GM12801 (cell line): ENCODE data around the gene ADGB.

Experiments used
- TF ChIP-seq, protein P1 (sequence below): IDR thresholded peaks from one replicate; pipeline ENCODE4 v1.5.1; 2011; ENCODE audit warnings: control low read depth; ENCODE audit not compliant: insufficient read length; ENCODE audit errors: extremely low read depth

ADGB gene

DNA sequence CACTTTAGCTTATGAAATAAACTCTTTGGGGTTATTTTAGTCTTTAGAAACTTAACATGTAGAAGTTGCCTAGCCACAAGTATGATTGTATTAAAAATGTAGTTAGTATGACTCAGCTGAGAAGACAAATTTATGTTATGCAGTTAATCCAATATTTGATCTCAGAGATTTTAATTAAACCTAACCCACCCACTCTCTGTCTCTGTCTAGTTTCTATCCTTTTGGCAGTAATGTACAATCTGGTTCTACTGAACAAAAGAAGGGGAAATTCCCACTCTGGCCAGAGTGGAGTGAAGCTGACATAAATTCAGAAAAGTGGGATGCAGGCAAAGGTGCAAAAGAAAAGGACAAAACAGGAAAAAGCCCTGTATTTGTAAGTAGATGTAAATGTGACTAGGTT lies 36.4 kb downstream of the ADGB start:
- TF ChIP-seq, protein P1, sequence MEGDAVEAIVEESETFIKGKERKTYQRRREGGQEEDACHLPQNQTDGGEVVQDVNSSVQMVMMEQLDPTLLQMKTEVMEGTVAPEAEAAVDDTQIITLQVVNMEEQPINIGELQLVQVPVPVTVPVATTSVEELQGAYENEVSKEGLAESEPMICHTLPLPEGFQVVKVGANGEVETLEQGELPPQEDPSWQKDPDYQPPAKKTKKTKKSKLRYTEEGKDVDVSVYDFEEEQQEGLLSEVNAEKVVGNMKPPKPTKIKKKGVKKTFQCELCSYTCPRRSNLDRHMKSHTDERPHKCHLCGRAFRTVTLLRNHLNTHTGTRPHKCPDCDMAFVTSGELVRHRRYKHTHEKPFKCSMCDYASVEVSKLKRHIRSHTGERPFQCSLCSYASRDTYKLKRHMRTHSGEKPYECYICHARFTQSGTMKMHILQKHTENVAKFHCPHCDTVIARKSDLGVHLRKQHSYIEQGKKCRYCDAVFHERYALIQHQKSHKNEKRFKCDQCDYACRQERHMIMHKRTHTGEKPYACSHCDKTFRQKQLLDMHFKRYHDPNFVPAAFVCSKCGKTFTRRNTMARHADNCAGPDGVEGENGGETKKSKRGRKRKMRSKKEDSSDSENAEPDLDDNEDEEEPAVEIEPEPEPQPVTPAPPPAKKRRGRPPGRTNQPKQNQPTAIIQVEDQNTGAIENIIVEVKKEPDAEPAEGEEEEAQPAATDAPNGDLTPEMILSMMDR, result no peak

DNA sequence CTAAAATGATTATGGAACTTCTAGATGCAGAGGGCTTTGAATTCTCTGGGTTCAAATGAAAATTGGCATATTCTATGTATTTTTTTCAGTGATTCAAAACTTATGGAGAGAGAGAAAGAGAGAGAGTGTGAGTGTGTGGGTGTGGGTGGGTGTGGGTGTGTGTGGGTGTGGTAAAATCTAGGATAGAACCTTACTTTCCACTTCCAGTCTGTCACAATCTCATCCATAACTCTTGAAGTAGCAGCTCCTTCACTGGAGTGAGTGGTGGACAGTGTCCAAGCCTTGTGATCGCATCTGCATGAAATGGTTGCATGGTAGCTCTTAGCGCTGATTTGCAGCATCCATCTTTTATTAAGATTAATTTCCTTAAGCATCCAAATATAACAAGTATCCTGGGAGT lies 37.7 kb downstream of the ADGB start:
- TF ChIP-seq, protein P1, result no peak

- TF ChIP-seq, protein P1, result no peak
Measured at GRCh38 chr6:146642921-146643320, 44.1 kb downstream of the ADGB start.

DNA sequence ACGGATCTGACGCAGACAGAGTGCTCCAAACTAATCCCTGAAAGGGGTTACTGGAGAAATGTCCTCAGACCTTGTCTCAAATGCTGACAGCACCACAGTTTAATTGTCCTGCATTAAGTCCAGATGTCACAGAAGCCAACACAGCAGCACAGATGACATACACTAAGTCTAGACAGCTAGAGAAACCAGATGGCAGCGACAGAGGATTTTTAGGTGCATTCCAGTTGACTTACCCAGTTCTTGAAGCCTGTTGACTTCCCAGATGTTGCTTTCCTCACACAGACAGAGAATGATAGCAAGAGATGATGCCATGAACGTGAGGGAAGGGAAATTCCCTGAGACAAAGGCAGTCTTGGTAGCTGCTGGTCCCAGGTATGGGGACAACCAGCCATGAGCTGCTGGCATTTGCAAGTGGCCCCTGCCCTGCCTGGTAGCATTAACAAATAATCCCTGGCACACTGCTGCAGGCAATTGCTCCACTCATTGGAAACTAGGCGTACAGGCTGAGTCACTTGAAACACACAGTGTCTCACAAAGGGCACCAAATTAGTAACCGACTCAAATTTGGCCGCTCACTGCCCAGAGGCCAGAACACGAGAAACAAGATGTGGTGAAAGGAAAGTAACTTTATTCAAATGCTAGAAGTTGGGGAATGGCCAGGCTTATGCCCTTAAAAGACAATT lies 52.2 kb downstream of the ADGB start:
- TF ChIP-seq, protein P1, result no peak

GRCh38 chr6:146651482-146651863 lies 52.7 kb downstream of the ADGB start:
- TF ChIP-seq, protein P1, result no peak

DNA sequence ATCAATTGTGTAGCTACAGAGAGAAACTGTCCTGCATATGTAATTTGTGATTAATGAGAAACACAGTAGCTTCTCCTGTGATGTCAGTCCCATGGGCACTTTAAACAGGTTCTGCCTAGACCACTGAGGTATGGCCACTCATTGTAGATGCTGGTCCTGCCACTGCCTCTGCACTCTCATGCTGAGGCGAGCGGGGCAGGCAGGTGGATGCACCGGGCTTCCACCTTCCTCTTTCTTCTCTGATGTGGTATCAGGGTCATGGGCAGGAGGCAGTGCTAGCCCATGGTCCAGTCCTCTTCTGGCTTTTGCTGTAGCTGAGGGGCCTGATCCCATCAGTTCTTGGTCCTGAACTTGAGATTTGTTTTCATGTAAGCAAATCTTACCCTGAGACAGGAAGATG lies 58.7 kb downstream of the ADGB start:
- TF ChIP-seq, protein P1, result no peak

DNA sequence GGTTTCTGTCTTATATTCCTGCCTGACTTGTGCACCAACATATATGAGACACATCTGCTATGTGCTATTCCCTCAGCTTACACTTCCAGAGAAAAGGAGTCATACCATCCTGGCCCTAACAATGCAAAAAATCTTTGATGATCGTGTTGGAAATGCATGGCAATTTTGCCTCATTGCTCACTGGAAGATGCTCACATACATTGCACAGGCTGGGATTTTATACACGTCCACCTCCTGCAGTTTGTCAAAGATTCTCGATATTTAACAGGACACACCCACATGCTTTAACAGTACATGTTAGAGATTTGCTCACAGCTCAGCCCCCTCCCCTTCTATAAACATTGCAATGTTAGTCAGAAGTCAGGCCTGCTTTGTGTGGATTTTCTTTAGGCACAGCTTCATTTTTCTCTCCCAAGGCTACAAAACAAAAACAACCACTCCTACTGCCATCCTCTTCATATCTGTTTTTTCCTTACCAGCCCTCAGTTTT lies 66.1 kb downstream of the ADGB start:
- TF ChIP-seq, protein P1, result no peak
